HCT116 (cell line): Measurements from ENCODE around the gene TPRG1L. TPM values are rescaled to one million over a fixed set of nuclear protein-coding genes. Genes with fewer than 3 reads are reported as not detected.

Experiments
- ATAC-seq: fragments of 200-7000 bp; cut with Tn5 transposase; 2 replicates; pipeline ENCODE4 v1.9.1; 2020; ENCODE audit warnings: mild to moderate bottlenecking, moderate library complexity
- BruUV-seq: library from RNA; stranded (reverse); fragments of 400-500 nt; replicated peaks from 2 replicates; lab custom pipeline; 2021; lab: Mats Ljungman, UMichigan
- CTCF ChIA-PET: fragments of 300-600 bp; sonication (Branson Sonifier 250); formaldehyde crosslinking; loops from one replicate; lab custom pipeline; 2021; ENCODE audit warnings: antibody characterized with exemption; lab: Charles Lee
- POLR2A ChIA-PET: fragments of 300-600, 350-600 bp; sonication (Branson Sonifier 250); formaldehyde crosslinking; loops from one replicate; lab custom pipeline; 2021; ENCODE audit warnings: antibody characterized with exemption; lab: Charles Lee
- RAD21 ChIA-PET, 2 experiments: fragments of 300-600 bp; sonication (Branson Sonifier 250); formaldehyde crosslinking; loops; one replicate each; lab custom pipeline; 2023; ENCODE audit warnings: low total read pairs in 2 of 2; ENCODE audit not compliant: uncharacterized antibody in 2 of 2, unreplicated experiment in 2 of 2, low non-redundant PET in 1 of 2; lab: Charles Lee
- DNase-seq: peaks from one replicate; pipeline ENCODE4 v3.0.0-alpha.2; 2010; ENCODE audit warnings: low read depth, low spot score
- H2AFZ ChIP-seq: fragments of 200-600 bp; shearing (Covaris generic), sonication (generic); 2 replicates; pipeline ENCODE4 v1.6.1; 2017; ENCODE audit warnings: low read depth, mixed run types, mixed read lengths, antibody characterized with exemption, low read length; ENCODE audit not compliant: poor library complexity, severe bottlenecking
- H3K27ac ChIP-seq: 2 replicates; pipeline ENCODE4 v1.5.1; 2012; ENCODE audit warnings: low read depth, low read length
- H3K27me3 ChIP-seq: fragments of 200-600 bp; sonication (generic); 2 replicates; pipeline ENCODE4 v1.6.1; 2016; ENCODE audit warnings: mixed run types, low read length, mixed read lengths; ENCODE audit not compliant: insufficient read depth
- H3K36me3 ChIP-seq, 2 experiments: fragments of 200-500 bp in 1 of 2; fragments of 200-600 bp in 1 of 2; sonication (Bioruptor generic) in 1 of 2; sonication (generic) in 1 of 2; 2 replicates each; pipeline versions ENCODE4 v1.5.1 to v1.6.1; 2014 to 2016; ENCODE audit warnings: low read length in 2 of 2, inconsistent platforms in 1 of 2, mixed read lengths in 1 of 2, mixed run types in 1 of 2; ENCODE audit not compliant: insufficient read depth in 2 of 2, control insufficient read depth in 1 of 2
- H3K4me1 ChIP-seq, 2 experiments: fragments of 200-600 bp in 1 of 2; sonication (generic) in 1 of 2; 2 replicates each; pipeline versions ENCODE4 v1.5.1 to v1.6.1; 2012 to 2017; ENCODE audit warnings: low read length in 2 of 2, inconsistent platforms in 1 of 2, mild to moderate bottlenecking in 1 of 2, mixed read lengths in 1 of 2, mixed run types in 1 of 2, moderate library complexity in 1 of 2; ENCODE audit not compliant: insufficient read depth in 2 of 2, control insufficient read depth in 1 of 2
- H3K4me2 ChIP-seq: fragments of 200-600 bp; sonication (generic); 2 replicates; pipeline ENCODE4 v1.6.1; 2017; ENCODE audit warnings: mixed run types, low read length, mixed read lengths
- H3K4me3 ChIP-seq, 2 experiments: fragments of 200-600 bp in 1 of 2; sonication (generic) in 1 of 2; replicated peaks in 1 of 2; 2 replicates each; pipeline ENCODE4 v1.5.1; 2011 to 2016; ENCODE audit warnings: low read length in 2 of 2, control low read depth in 1 of 2, low read depth in 1 of 2, mild to moderate bottlenecking in 1 of 2, mixed read lengths in 1 of 2, mixed run types in 1 of 2
- H3K79me2 ChIP-seq: fragments of 200-600 bp; sonication (generic); 2 replicates; pipeline ENCODE4 v1.6.1; 2017; ENCODE audit warnings: mild to moderate bottlenecking, mixed run types, low read length, moderate library complexity, mixed read lengths; ENCODE audit not compliant: insufficient read depth
- H3K9ac ChIP-seq: fragments of 200-600 bp; sonication (generic); 2 replicates; pipeline ENCODE4 v1.6.1; 2016; ENCODE audit warnings: low read length, mixed read lengths
- H3K9me2 ChIP-seq: fragments of 200-600 bp; sonication (generic), shearing (Covaris generic); 2 replicates; pipeline ENCODE4 v1.6.1; 2017; ENCODE audit warnings: mixed run types, mild to moderate bottlenecking, moderate library complexity; ENCODE audit not compliant: insufficient read depth
- H3K9me3 ChIP-seq, 2 experiments: fragments of 200-500 bp in 1 of 2; fragments of 200-600 bp in 1 of 2; sonication (Bioruptor generic) in 1 of 2; sonication (generic) in 1 of 2; 2 replicates each; pipeline ENCODE4 v1.6.1; 2014 to 2017; ENCODE audit warnings: low read length in 2 of 2, mixed read lengths in 2 of 2, inconsistent platforms in 1 of 2, low read depth in 1 of 2, mild to moderate bottlenecking in 1 of 2, mixed run types in 1 of 2, moderate library complexity in 1 of 2; ENCODE audit not compliant: control insufficient read depth in 1 of 2, insufficient read depth in 1 of 2
- H4K20me1 ChIP-seq: fragments of 200-600 bp; sonication (generic), shearing (Covaris generic); 2 replicates; pipeline ENCODE4 v1.6.1; 2017; ENCODE audit warnings: mixed run types, mild to moderate bottlenecking, moderate library complexity; ENCODE audit not compliant: insufficient read depth
- ATF3 ChIP-seq: IDR thresholded peaks from 2 replicates; pipeline ENCODE4 v1.6.1; 2012
- CBX3 ChIP-seq: IDR thresholded peaks from 2 replicates; pipeline ENCODE4 v1.6.1; 2012; ENCODE audit warnings: low read depth
- CEBPB ChIP-seq: IDR thresholded peaks from 2 replicates; pipeline ENCODE4 v1.6.1; 2012; ENCODE audit warnings: low read depth
- CTCF ChIP-seq, 3 experiments: fragments of 200-600 bp in 1 of 3; sonication (generic) in 1 of 3; IDR thresholded peaks in 2 of 3; conservative IDR thresholded peaks in 1 of 3; 2 replicates each; pipeline ENCODE4 v1.5.1; 2012 to 2017; ENCODE audit warnings: low read depth in 2 of 3, low read length in 2 of 3, antibody characterized with exemption in 1 of 3, borderline replicate concordance in 1 of 3, control low read depth in 1 of 3, mild to moderate bottlenecking in 1 of 3, mixed read lengths in 1 of 3, mixed run types in 1 of 3, moderate library complexity in 1 of 3; ENCODE audit not compliant: insufficient read depth in 1 of 3
- EGR1 ChIP-seq: IDR thresholded peaks from 2 replicates; pipeline ENCODE4 v1.6.1; 2012; ENCODE audit warnings: low read depth
- ELF1 ChIP-seq: IDR thresholded peaks from 2 replicates; pipeline ENCODE4 v1.6.1; 2012; ENCODE audit warnings: low read depth, borderline replicate concordance
- EZH2 ChIP-seq: fragments of 200-600 bp; sonication (generic); IDR thresholded peaks from 2 replicates; pipeline ENCODE4 v1.6.1; 2017; ENCODE audit warnings: antibody characterized with exemption, mixed run types
- EZH2phosphoT487 ChIP-seq: fragments of 200-600 bp; IDR thresholded peaks from 2 replicates; pipeline ENCODE4 v1.6.1; 2018; ENCODE audit warnings: antibody characterized with exemption, borderline replicate concordance
- FOSL1 ChIP-seq: IDR thresholded peaks from 2 replicates; pipeline ENCODE4 v1.6.1; 2012; ENCODE audit warnings: low read depth
- JUND ChIP-seq: IDR thresholded peaks from 2 replicates; pipeline ENCODE4 v1.6.1; 2012
- MAX ChIP-seq: IDR thresholded peaks from 2 replicates; pipeline ENCODE4 v1.6.1; 2012
- POLR2A ChIP-seq: IDR thresholded peaks from 2 replicates; pipeline ENCODE4 v1.7.0; 2011; ENCODE audit warnings: borderline replicate concordance; ENCODE audit not compliant: insufficient read depth, insufficient read length; ENCODE audit errors: extremely low read depth
- REST ChIP-seq: IDR thresholded peaks from 2 replicates; pipeline ENCODE4 v1.6.1; 2012; ENCODE audit warnings: low read depth
- SIN3A ChIP-seq: IDR thresholded peaks from 2 replicates; pipeline ENCODE4 v1.6.1; 2012; ENCODE audit warnings: low read depth
- SP1 ChIP-seq: IDR thresholded peaks from 2 replicates; pipeline ENCODE4 v1.6.1; 2012; ENCODE audit warnings: low read depth
- SRF ChIP-seq: IDR thresholded peaks from 2 replicates; pipeline ENCODE4 v1.6.1; 2012; ENCODE audit warnings: low read depth
- YY1 ChIP-seq: IDR thresholded peaks from 2 replicates; pipeline ENCODE4 v1.6.1; 2011; ENCODE audit warnings: low read length, low read depth, moderate library complexity, mild to moderate bottlenecking; ENCODE audit not compliant: insufficient replicate concordance; ENCODE audit errors: extremely low read depth
- ZNF274 ChIP-seq: fragments of 200-500 bp; sonication (Bioruptor generic); IDR thresholded peaks from 2 replicates; pipeline ENCODE4 v1.6.1; 2014; ENCODE audit warnings: mild to moderate bottlenecking, low read depth, low read length, inconsistent platforms
- intact Hi-C: fragments of 100-400 bp; cut with micrococcal nuclease; formaldehyde crosslinking; loops from 2 replicates; pipeline ENCODE4 v1.10.0; 2022
- total RNA-seq: library from RNA; stranded (reverse); gene quantifications from one replicate; pipeline ENCODE4 v1.2.1, GENCODE V29; 2021; ENCODE audit not compliant: unreplicated experiment

TPRG1L gene
- total RNA-seq, 1 experiment from 2014 or later: 25.6 TPM

GRCh38 chr1:3649342-3650247, 24.8 kb downstream of the TPRG1L start, which contains the start of gene WRAP73:
Gene WRAP73, minus strand, starts transcription at chr1:3650103. Its CDS starts 104 bp downstream, at chr1:3649999.
- Histone ChIP-seq H3K4me3 (peak within 1 kb of the TSS; percentile 86 to 98), H3K4me1 (peaks cover 17 to 29% of the 10 kb centered on the region in 2 experiments), H3K27ac (peak within 1 kb of the TSS; percentile 72), H3K79me2 (peaks cover 39% of the 10 kb centered on the region), H3K27me3 (no peaks in the 10 kb centered on the region), H3K9me2 (no peaks in the 10 kb centered on the region), H3K4me2 (peak within 1 kb of the TSS; percentile 94), H2AFZ (peak within 1 kb of the TSS; percentile 98), H3K9me3 (no peaks in the 10 kb centered on the region), H3K9ac (peak within 1 kb of the TSS; percentile 85), H4K20me1 (no peaks in the 10 kb centered on the region), H3K36me3 (peaks cover 12 to 19% of the 10 kb centered on the region in 2 experiments; a peak in 3 of 4 replicates)
- BruUV-seq: no TSS peak
- POLR2A ChIA-PET: no interaction called here
- CTCF ChIA-PET: no interaction called here
- peak; percentile 82 for DNase-seq
- intact Hi-C loops: loop anchor here (1.0 kb wide), 1 partner anchor 75 kb away; no protein-coding TSS in a partner anchor
- ATAC-seq: peak; percentile 73
- RAD21 ChIA-PET: no interaction called here
- TF ChIP-seq YY1 (peak; percentile 71), CEBPB (no peak), SP1 (peak; percentile 74), ELF1 (no peak; the same call in 1 of the 2 replicates), CTCF (IDR thresholded peaks at IDR 0.05 in 2 of 3, conservative IDR thresholded peaks at IDR 0.05 in 1 of 3; ENCODE audit: borderline replicate concordance in 1 of 3, insufficient read depth in 1 of 3, low read depth in 2 of 3, low read length in 2 of 3) (peak in 1 of 3 experiments; percentile 26; a peak in 2 of 6 replicates), EGR1 (peak; percentile 96), JUND (no peak), EZH2 (no peak), FOSL1 (no peak), ZNF274 (no peak), ATF3 (no peak), POLR2A (peak; percentile 71), MAX (peak; percentile 77), SRF (no peak), CBX3 (no peak), SIN3A (peak; percentile 47; the same call in 1 of the 2 replicates), EZH2phosphoT487 (no peak), REST (no peak)
